GM21576 (cell line): ENCODE measurements around the gene PHACTR4.
"Not testable (repeated sequence)": the region's sequence is repeated elsewhere in the genome, so short reads cannot be mapped to it uniquely, and the experiment has no call there.

ENCODE experiments used
- ATAC-seq: cut with Tn5 transposase; IDR thresholded peaks from one replicate; pipeline ENCODE4 v1.9.1; 2021; ENCODE audit warnings: mild to moderate bottlenecking, moderate library complexity; ENCODE audit not compliant: unreplicated experiment

PHACTR4 gene

GRCh38 chr1:28370239-28371009 lies 884 bp downstream of the PHACTR4 start:
- no peak for ATAC-seq

- no peak for ATAC-seq
These were observed 1.5 kb downstream of the PHACTR4 start for GRCh38 chr1:28371010-28371377.

GRCh38 chr1:28373450-28373849 lies 3.9 kb downstream of the PHACTR4 start:
- ATAC-seq = not testable (repeated sequence)

DNA sequence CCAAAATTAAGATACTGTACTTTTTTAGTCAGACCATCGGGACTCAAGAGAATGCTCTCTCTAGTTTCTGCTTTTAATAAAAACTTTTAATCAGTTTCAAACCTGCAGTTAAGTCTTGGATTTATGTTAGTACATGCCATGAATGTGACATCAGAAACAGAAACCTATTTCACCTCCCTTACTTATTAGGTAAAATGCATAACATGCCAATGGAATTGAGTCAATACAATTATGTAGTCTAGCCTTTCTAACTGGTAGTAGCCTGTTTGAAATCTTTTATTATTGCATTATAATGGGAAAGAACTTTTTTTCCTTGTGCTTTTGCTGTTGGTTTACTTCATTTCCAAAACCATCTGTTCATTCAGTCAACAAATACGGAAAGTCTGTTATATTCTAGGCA lies 4.8 kb downstream of the PHACTR4 start:
- no peak for ATAC-seq

DNA sequence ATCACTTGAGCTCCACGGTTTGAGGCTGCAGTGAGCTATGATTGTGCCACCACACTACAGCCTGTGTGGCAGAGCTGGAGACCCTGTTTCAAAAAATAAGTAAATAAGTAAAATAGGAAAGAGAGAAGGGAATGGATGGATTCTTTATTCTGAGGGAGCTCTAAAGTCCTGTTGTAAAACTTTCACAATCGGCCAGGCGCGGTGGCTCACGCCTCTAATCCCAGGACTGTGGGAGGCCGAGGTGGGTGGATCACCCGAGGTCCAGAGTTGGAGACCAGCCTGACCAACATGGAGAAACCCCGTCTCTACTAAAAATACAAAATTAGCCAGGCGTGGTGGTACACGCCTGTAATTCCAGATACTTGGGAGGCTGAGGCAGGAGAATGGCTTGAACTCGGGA lies 6.1 kb downstream of the PHACTR4 start:
- not testable (repeated sequence) for ATAC-seq

DNA sequence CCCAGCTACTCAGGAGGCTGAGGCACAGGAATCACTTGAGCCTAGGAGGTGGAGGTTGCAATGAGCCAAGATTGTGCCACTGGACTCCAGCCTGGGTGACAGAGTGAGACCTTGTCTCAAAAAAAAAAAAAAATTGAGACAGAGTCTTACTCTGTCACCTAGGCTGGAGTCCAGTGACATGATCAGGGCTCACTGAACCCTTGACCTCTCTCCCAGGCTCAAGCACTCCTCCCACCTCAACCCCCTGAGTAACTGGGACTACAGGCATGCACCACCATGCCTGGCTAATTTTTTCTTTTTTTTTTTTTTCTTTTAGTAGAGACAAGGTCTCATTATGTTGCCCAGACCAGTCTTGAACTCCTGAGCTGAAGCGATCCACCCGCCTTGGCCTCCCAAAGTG lies 6.7 kb downstream of the PHACTR4 start:
- not testable (repeated sequence) for ATAC-seq

DNA sequence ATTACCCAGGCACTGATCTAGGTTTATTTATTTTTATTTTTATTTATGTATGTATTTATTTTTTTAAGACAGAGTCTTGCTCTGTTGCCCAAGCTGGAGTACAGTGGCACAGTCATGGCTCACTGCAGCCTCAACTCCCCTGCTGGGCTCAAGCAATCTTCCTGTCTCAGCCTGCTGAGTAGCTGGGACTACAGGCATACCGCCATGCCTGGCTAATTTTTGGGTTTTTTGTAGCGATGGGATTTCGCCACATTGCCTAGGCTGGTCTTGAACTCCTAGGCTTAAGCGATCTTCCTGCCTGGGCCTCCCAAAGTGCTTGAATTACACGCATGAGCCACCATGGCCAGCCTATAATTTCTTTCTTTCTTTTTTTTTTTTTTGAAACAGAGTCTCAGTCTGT lies 9.4 kb downstream of the PHACTR4 start:
- ATAC-seq = no peak

- no peak for ATAC-seq
These were observed 10.9 kb downstream of the PHACTR4 start for GRCh38 chr1:28380394-28380793.

DNA sequence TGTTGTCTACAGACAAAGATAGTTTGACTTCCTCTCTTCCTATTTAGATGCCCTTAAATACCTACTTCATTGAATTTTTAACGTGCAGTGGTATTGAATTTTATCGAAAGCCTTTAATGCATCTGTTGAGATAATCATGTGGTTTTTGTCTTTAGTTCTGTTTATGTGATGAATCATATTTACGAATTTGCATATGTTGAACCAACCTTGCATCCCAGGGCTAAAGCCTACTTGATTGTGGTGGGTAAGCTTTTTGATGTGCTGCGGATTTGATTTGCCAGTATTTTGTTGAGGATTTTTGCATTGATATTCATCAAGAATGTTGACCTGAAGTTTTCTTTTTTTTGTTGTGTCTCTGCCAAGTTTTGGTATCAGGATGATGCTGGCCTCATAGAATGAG lies 14.2 kb downstream of the PHACTR4 start:
- not testable (repeated sequence) for ATAC-seq

GRCh38 chr1:28392027-28392652 lies 22.6 kb downstream of the PHACTR4 start:
- no peak for ATAC-seq

GRCh38 chr1:28394136-28394535 lies 24.6 kb downstream of the PHACTR4 start:
- ATAC-seq = no peak

DNA sequence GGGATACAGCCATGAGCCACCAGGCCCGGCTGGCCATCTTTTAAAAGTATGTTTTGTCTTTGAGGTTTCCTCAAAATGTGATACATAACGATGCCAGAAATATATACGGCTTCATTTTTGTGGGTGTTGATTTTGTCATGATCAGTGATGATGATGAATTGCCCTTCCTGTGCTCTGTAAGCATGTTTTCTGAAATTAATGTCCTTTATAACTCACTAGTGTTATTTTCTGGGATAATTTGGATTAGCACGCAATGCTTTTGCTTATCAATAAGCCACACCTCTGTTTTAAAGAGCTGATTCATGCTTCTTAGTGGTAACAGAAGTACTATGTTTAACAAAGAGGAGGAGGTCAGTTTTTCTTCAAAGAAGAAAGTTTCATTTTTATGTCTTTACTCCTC lies 25.6 kb downstream of the PHACTR4 start:
- ATAC-seq = no peak

DNA sequence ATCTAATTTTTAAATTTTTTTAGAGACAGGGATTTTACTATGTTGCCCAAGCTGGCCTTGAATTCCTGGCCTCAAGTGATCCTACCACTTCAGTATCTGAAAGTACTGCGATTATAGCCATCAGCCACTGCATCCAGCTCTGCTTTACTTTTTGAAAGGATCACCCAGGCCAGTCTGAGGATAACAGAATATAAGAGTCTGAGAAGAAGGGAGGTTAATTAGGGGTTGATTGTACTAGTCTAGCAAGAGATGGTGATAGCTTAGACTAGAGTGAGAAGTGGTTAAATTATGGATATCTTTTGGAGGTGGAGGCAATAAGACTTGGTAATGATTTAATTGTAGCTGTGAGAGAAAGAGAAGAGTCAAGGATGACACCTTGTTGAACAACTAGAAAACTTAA lies 32.2 kb downstream of the PHACTR4 start:
- ATAC-seq = no peak

DNA sequence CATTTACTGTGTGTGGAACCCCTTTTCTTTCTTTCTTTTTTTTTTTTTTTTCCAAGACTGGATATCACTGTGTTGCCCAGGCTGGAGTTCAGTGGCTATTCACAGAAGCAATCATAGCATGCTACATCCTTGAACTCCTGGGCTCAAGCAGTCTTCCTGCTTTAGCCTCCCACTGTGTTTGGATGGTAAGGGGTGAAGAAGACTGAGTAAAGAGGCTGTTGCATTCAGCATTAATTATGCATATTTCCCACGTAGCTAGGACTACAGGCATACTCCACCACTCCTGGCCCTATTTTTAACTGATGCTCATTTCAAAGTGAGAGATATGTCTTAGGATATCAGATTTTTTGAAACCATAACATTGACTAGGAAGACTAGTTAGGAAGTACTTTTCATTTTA lies 39.5 kb downstream of the PHACTR4 start:
- ATAC-seq = no peak

GRCh38 chr1:28411656-28412055 lies 42.1 kb downstream of the PHACTR4 start:
- no peak for ATAC-seq

GRCh38 chr1:28412731-28413130 lies 43.2 kb downstream of the PHACTR4 start:
- no peak for ATAC-seq

DNA sequence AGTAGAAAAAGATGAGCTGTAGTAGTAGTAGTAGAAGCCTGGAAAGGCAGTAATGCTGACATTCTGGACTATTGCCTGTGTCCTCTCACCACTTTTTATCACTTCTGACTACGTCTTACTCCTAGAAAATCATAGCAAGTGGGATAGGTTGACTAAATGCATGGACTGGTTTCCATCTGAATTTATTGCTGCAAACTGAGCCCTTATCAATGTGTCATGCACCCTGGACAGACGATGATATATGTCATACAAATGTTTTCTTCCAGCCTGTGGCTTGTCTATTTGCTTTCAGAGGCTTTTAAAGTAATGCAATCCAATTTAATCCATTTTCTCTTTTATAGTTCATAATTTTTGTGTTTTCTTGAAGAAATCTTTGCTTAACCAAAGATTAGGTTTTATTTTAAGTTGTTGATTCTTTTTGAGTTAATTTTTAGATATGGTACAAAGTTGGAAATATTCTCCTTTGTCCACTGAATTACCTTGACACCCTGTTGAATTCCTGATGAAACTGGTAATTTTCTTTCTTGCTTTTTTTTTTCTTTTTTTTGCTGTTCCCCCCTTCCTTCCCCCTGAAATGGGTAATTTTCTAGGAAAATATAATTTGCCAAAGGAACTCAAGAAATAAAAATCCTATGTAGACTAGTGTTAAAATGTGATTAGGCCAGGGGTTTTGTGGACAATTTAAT lies 47.1 kb downstream of the PHACTR4 start:
- no peak for ATAC-seq

- no peak for ATAC-seq
These were observed 47.9 kb downstream of the PHACTR4 start for GRCh38 chr1:28417441-28417922.

- ATAC-seq = no peak
These were observed 48.5 kb downstream of the PHACTR4 start for GRCh38 chr1:28417926-28418637.

- no peak for ATAC-seq
These were observed 52.2 kb downstream of the PHACTR4 start for GRCh38 chr1:28421744-28422143.

DNA sequence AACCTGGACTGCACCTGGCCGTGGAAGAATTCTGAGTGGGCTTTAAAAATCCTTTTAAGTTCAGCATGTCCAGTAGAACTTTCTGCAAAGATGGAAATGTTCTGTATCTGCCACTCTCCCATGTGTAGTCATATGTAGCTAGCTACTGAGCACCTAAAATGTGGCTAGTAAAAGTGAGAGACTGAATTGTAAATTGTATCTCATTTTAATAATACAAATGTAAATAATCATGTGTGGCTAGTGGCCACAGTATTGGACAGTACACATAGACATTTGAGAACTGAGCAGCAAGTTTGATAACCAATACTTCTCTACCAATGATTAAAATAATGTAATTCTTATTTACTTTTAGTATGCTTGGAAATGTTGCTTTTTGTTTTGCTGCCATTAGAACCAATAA lies 57.3 kb downstream of the PHACTR4 start:
- no peak for ATAC-seq
